ENCODE measurements around the gene NR1H3. TPM values are rescaled to one million over a fixed set of nuclear protein-coding genes. Genes with fewer than 3 reads are reported as not detected.
"Not testable (repeated sequence)": the region's sequence is repeated elsewhere in the genome, so short reads cannot be mapped to it uniquely, and the experiment has no call there.

Gene NR1H3
- total RNA-seq (2014; rRNA removed; shearing (Covaris generic)) (2.7 and 7.2 TPM in 2 replicates), polyA plus RNA-seq (2016; fragmentation: Nextera tagmentation; extraction: Ambion mirVana) (4.9 and 5.1 TPM in 2 replicates)

DNA sequence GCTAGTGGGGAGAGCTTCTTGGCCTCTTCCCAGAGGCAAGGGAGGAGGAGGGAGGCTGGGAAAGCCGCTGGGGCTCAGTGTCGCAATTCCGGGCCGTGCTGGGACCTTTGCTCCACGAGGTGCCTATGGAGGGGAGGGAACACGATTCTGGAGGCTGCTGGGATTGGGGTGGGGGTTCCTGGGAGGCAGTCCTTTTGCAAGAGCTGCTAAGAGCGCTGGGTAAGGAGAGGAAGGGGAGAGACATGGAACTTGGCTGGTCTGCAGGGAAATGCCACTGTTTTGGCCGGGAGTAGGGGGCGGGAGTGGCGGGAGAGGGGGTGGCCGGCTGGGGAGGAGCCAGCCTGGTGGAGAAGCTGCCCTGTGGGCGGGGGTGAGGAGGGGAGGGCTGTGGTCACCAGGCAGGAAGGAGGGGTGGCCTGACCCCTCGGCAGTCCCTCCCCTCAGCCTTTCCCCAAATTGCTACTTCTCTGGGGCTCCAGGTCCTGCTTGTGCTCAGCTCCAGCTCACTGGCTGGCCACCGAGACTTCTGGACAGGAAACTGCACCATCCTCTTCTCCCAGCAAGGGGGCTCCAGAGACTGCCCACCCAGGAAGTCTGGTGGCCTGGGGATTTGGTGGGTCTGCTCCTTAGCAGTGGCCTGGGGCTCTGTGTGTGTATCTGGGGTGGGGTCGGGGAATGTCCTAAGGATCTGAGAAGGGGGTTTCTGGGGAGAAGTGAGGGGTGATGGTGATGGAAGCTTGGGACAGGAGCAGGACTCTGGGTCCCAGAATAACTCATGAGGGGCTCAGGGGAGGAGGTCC lies at the start of gene NR1H3:
Gene NR1H3, plus strand, starts transcription at position 480 of the 800 bp plus-strand sequence. CDS start 1,221 bp downstream, outside the sequence.
- no peaks in the 10 kb centered on the region for H3F3A ChIP-seq (ENCODE audit: insufficient read depth)
- in situ Hi-C loops (cut with MboI): no loop called here
- no peak within 1 kb of the TSS for H3K27ac ChIP-seq
- H3K27me3 ChIP-seq (replicated peaks; ENCODE audit: insufficient read depth): no peaks in the 10 kb centered on the region
- H3K9me2 ChIP-seq (ENCODE audit: insufficient read depth): no peaks in the 10 kb centered on the region
- H2AFZ ChIP-seq: peak within 1 kb of the TSS; percentile 75
- no peak for TF ChIP-seq EZH2 (IDR thresholded peaks at IDR 0.05; ENCODE audit: insufficient read depth, poor library complexity, severe bottlenecking)
- TF ChIP-seq EZH2phosphoT487 (IDR thresholded peaks at IDR 0.05; ENCODE audit: insufficient read depth, low read depth): no peak
- peaks cover 23% of the 10 kb centered on the region for H3K4me1 ChIP-seq (ENCODE audit: insufficient read depth)
- no peaks in the 10 kb centered on the region for H3K36me3 ChIP-seq (ENCODE audit: low read depth)
- H3K4me3 ChIP-seq: peak within 1 kb of the TSS; percentile 58
- H3K79me2 ChIP-seq (ENCODE audit: insufficient read depth): no peaks in the 10 kb centered on the region
- WGBS, 2 experiments (ENCODE audit: low coverage in 1 of 2, low lambda C conversion rate in 2 of 2, missing lambda C conversion rate in 2 of 2): 5% methylated on average over 10 to 15 of the region's 15 CpGs
- peak; percentile 73 for DNase-seq
- H3K4me2 ChIP-seq (ENCODE audit: unreplicated experiment): peak within 1 kb of the TSS; percentile 65
- H4K20me1 ChIP-seq (ENCODE audit: insufficient read depth): no peaks in the 10 kb centered on the region
- H3K9me3 ChIP-seq (ENCODE audit: low read depth): no peaks in the 10 kb centered on the region
- peak within 1 kb of the TSS; percentile 46 for H3K9ac ChIP-seq

DNA sequence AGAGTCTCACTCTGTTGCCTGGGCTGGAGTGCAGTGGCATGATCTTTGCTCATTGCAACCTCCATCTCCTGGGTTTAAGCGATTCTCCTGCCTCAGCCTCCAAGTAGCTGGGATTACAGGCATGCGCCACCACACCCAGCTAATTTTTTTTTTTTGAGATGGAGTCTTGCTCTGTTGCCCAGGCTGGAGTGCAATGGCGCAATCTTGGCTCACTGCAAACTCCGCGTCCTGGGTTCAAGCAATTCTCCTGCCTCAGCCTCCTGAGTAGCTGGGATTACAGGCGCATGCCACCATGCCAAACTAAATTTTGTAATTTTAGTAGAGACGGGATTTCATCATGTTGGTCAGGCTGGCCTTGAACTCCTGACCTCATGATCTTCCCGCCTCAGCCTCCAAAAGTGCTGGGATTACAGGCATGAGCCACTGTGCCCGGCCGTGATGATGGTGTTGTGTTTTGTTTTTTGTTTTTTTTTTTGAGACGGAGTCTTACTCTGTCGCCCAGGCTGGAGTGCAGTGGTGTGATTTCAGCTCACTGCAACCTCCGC lies 49.7 kb upstream of the NR1H3 start:
- H2AFZ ChIP-seq; H3K4me2 ChIP-seq (ENCODE audit: unreplicated experiment); H4K20me1 ChIP-seq (ENCODE audit: insufficient read depth); H3K36me3 ChIP-seq (ENCODE audit: low read depth); H3K27me3 ChIP-seq (replicated peaks; ENCODE audit: insufficient read depth); H3K27ac ChIP-seq; H3K9me2 ChIP-seq (ENCODE audit: insufficient read depth); H3K9ac ChIP-seq; in situ Hi-C loops (cut with MboI); DNase-seq; H3K9me3 ChIP-seq (ENCODE audit: low read depth); H3K79me2 ChIP-seq (ENCODE audit: insufficient read depth); H3K4me3 ChIP-seq: not testable (repeated sequence)
- H3K4me1 ChIP-seq (ENCODE audit: insufficient read depth): peaks cover 12% of the 10 kb centered on the region
- H3F3A ChIP-seq (ENCODE audit: insufficient read depth): peaks cover 15% of the 10 kb centered on the region
- 90 to 92% methylated on average over 13 of the region's 13 CpGs for WGBS, 2 experiments (ENCODE audit: low coverage in 1 of 2, low lambda C conversion rate in 2 of 2, missing lambda C conversion rate in 2 of 2)

DNA sequence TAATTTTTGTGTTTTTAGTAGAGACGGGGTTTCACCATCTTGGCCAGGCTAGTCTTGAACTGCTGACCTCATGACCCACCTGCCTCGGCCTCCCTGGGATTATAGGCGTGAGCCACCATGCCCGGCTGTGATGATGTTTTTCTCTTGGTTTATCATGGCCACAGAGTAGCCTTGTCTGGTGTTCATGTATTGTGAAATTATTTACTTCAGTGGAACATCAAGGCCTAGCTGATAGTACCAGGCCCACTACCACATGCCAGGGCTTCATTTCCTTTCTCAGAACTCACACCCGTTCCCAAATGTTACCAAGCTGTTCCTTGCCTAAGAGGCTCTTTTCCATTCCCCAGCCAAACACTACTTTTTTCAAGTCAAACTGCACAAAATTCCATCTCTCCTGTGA lies 49.2 kb upstream of the NR1H3 start:
- Histone ChIP-seq H4K20me1 (ENCODE audit: insufficient read depth) (no peaks in the 10 kb centered on the region), H3K9ac (no peak overlapping the region), H3K9me2 (ENCODE audit: insufficient read depth) (no peaks in the 10 kb centered on the region), H3K36me3 (ENCODE audit: low read depth) (no peaks in the 10 kb centered on the region), H3K27ac (no peak overlapping the region), H3K4me2 (ENCODE audit: unreplicated experiment) (no peak overlapping the region), H2AFZ (no peak overlapping the region), H3K4me3 (no peak overlapping the region), H3K9me3 (ENCODE audit: low read depth) (no peaks in the 10 kb centered on the region), H3K79me2 (ENCODE audit: insufficient read depth) (no peaks in the 10 kb centered on the region), H3F3A (ENCODE audit: insufficient read depth) (peaks cover 15% of the 10 kb centered on the region), H3K27me3 (replicated peaks; ENCODE audit: insufficient read depth) (no peaks in the 10 kb centered on the region), H3K4me1 (ENCODE audit: insufficient read depth) (peaks cover 12% of the 10 kb centered on the region)
- TF ChIP-seq EZH2 (IDR thresholded peaks at IDR 0.05; ENCODE audit: insufficient read depth, poor library complexity, severe bottlenecking): no peak
- TF ChIP-seq EZH2phosphoT487 (IDR thresholded peaks at IDR 0.05; ENCODE audit: insufficient read depth, low read depth): no peak
- in situ Hi-C loops (cut with MboI): no loop called here
- DNase-seq: no peak
- WGBS, 2 experiments (ENCODE audit: low coverage in 1 of 2, low lambda C conversion rate in 2 of 2, missing lambda C conversion rate in 2 of 2): 74 to 82% methylated on average over 5 of the region's 5 CpGs

DNA sequence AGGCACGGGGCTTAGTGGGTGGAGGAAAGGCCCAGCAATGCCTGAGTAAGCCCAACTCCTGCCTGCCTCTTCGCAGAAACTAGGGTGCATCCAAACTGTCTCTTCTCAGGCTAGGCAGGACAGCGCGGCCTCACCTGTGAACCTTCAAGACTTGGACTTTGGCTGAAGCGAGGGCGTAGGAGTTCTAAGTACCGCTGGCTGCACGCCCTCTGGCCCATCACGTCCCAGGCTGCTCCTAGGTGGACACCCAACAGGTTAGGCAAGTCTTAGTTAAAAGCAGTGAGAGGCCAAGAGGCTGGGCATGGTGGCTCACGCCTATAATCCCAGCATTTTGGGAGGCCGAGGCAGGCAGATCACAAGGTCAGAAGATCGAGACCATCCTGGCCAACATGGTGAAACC lies 44.9 kb upstream of the NR1H3 start:
- Histone ChIP-seq H3K4me2 (ENCODE audit: unreplicated experiment) (no peak overlapping the region), H2AFZ (no peak overlapping the region), H3K27me3 (replicated peaks; ENCODE audit: insufficient read depth) (no peaks in the 10 kb centered on the region), H3K9me3 (ENCODE audit: low read depth) (no peaks in the 10 kb centered on the region), H3K36me3 (ENCODE audit: low read depth) (0 out of 2 replicates have a peak, but pooled peaks cover 1% of the 10 kb centered on the region), H4K20me1 (ENCODE audit: insufficient read depth) (no peaks in the 10 kb centered on the region), H3K9ac (no peak overlapping the region), H3K4me3 (no peak overlapping the region), H3F3A (ENCODE audit: insufficient read depth) (peaks cover 23% of the 10 kb centered on the region), H3K79me2 (ENCODE audit: insufficient read depth) (peaks cover 13% of the 10 kb centered on the region), H3K9me2 (ENCODE audit: insufficient read depth) (no peaks in the 10 kb centered on the region), H3K27ac (no peak overlapping the region), H3K4me1 (ENCODE audit: insufficient read depth) (peaks cover 17% of the 10 kb centered on the region)
- in situ Hi-C loops (cut with MboI): no loop called here
- DNase-seq: no peak
- WGBS, 2 experiments (ENCODE audit: low coverage in 1 of 2, low lambda C conversion rate in 2 of 2, missing lambda C conversion rate in 2 of 2): 86 to 87% methylated on average over 12 of the region's 12 CpGs
- no peak for TF ChIP-seq EZH2phosphoT487 (IDR thresholded peaks at IDR 0.05; ENCODE audit: insufficient read depth, low read depth)
- no peak for TF ChIP-seq EZH2 (IDR thresholded peaks at IDR 0.05; ENCODE audit: insufficient read depth, poor library complexity, severe bottlenecking)

All from GM23248 (cell line).